ENCODE measurements around the gene PLD4. TPM values are rescaled to one million over a fixed set of nuclear protein-coding genes. Genes with fewer than 3 reads are reported as not detected.

PLD4 gene
- total and polyA plus RNA-seq, 3 donors from 2014 or later: 1.1 to 1.7 (median 1.2) TPM

DNA sequence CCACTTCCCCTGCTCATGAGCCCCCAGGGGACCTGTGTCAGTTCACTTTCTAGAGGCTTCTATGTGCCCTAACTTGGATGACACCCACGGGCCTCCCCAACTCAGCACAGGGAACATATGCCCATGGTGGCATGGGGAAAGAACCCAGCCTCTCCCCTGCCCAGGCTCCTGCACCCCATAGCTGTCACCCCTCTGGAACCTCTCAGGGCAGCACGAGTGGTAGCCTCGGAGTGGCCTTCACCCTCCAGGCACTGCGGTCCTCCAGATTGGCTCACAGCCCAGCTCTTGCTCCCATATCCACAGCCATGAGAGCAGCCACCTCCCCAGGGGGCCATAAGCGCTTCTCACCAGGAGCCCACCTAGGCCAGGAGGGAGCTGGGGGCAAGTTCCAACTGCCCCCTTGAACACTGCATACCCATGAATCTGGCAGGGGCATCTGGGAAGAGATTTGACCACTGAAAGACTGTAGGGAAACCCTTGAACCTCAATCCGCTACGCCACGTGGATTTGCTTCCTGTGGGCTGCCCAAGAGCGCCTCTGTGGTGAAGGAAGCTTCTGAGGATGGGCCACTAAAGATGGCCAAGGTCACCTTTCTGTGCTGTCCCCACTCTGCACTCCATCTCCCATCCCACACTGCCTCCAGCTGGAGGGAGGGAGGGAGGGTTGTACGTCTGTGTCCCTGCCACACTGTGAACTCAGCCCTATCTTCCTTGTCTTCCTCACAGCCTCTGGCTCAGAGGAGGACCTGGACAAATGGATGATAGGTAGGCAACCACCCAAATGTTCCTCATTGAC lies 11.9 kb downstream of the PLD4 start:
- TF ChIP-seq, protein P1, sequence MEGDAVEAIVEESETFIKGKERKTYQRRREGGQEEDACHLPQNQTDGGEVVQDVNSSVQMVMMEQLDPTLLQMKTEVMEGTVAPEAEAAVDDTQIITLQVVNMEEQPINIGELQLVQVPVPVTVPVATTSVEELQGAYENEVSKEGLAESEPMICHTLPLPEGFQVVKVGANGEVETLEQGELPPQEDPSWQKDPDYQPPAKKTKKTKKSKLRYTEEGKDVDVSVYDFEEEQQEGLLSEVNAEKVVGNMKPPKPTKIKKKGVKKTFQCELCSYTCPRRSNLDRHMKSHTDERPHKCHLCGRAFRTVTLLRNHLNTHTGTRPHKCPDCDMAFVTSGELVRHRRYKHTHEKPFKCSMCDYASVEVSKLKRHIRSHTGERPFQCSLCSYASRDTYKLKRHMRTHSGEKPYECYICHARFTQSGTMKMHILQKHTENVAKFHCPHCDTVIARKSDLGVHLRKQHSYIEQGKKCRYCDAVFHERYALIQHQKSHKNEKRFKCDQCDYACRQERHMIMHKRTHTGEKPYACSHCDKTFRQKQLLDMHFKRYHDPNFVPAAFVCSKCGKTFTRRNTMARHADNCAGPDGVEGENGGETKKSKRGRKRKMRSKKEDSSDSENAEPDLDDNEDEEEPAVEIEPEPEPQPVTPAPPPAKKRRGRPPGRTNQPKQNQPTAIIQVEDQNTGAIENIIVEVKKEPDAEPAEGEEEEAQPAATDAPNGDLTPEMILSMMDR (IDR thresholded peaks at IDR 0.05): no peak
- no peak for TF ChIP-seq POLR2A (IDR thresholded peaks at IDR 0.05)
- no peak for DNase-seq
- Histone ChIP-seq H3K27ac (no peak overlapping the region), H3K9me3 (no peaks in the 10 kb centered on the region), H3K36me3 (ENCODE audit: low read depth, missing control alignments) (no peaks in the 10 kb centered on the region), H3K4me1 (peaks cover 6% of the 10 kb centered on the region), H3K4me3 (no peak overlapping the region), H3K27me3 (no peaks in the 10 kb centered on the region)
- WGBS, 2 donors: 63 to 72% methylated on average over 6 to 10 of the region's 10 CpGs
- intact Hi-C loops (cut with DNase I; ENCODE audit: low total_unique reads): no loop called here

DNA sequence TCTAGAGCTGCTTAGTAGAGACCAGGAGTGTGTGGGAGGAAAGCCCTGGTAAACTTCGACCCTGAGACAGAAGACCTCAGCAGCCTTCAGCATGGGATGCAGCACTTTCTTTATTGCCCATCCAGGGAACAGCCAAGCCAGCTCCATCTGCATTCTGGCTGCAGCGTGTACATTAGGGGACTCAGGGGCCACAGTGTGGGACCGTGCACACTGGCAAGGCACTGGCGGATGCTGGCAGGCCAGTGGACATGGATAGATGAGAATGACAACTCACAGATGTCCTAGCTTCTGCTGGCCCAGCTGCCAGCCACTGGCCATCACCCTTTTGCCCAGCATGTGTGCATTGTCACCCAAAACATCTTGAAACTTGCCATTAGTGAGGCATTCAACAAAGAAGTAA lies 12.5 kb downstream of the PLD4 start:
- peaks cover 6% of the 10 kb centered on the region for H3K4me1 ChIP-seq
- no peaks in the 10 kb centered on the region for H3K9me3 ChIP-seq
- TF ChIP-seq, protein P1 (IDR thresholded peaks at IDR 0.05): no peak
- no peak for TF ChIP-seq POLR2A (IDR thresholded peaks at IDR 0.05)
- intact Hi-C loops (cut with DNase I; ENCODE audit: low total_unique reads): no loop called here
- no peaks in the 10 kb centered on the region for H3K27me3 ChIP-seq
- DNase-seq: no peak
- WGBS, 2 donors: 60 to 77% methylated on average over 1 to 4 of the region's 4 CpGs
- no peaks in the 10 kb centered on the region for H3K36me3 ChIP-seq (ENCODE audit: low read depth, missing control alignments)
- H3K27ac ChIP-seq: no peak overlapping the region
- no peak overlapping the region for H3K4me3 ChIP-seq

DNA sequence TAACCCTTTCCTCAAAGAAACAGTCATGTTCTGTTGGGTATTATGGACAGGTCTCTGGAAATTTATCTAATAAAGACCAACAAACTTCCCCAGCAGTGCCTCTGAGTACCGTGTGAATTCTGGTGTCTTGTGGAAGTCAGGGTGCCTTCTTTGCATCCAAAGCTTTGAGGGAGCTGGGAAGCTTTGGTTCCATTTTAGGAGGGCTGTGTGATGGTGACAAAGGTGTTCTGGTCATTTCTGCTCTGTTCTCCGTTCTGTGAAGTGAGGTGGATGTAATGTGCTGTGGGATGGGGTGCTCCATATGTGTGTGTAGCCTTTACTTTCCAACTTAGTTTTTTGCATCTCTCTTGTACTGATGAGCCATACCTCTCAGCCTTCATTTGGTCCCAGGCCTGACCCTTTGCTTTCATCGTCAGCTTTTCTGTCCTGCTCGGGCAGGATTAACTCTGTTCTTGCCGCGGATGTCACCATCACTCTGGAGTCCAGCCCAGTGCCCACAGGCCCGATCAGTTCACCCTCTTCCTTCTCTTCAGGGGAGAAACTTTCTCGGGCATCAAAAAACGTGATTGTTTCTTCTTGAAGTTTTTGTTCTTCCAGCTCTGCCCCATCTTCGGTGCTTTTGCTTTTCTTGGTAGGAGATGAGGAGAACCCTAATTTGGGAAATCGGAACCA lies 13.2 kb downstream of the PLD4 start:
- Histone ChIP-seq H3K27me3 (no peaks in the 10 kb centered on the region), H3K27ac (no peak overlapping the region), H3K9me3 (no peaks in the 10 kb centered on the region), H3K36me3 (ENCODE audit: low read depth, missing control alignments) (no peaks in the 10 kb centered on the region), H3K4me3 (no peak overlapping the region), H3K4me1 (peaks cover 1% of the 10 kb centered on the region)
- intact Hi-C loops (cut with DNase I; ENCODE audit: low total_unique reads): no loop called here
- TF ChIP-seq, protein P1 (IDR thresholded peaks at IDR 0.05): no peak
- no peak for TF ChIP-seq POLR2A (IDR thresholded peaks at IDR 0.05)
- WGBS, 2 donors: 83 to 86% methylated on average over 11 of the region's 11 CpGs
- no peak for DNase-seq

DNA sequence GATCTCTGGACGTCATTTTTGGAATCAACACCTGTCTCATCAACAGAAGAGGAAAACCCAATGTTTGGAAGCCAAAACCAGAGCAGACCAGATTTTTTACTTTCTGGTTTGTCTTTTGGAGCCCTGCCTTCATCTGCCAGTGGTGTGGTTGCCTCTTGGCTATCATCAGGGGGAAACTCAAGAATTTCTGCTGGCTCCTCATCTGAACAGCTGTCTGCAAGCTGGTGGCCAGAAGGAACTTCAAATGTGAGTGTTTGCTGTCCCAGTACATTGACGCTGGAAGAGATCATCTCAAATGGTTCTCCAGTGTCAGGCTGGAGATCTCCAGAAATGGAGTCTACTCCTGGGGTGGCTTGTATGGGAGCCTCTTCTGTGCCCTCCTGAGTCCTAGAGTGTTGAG lies 13.8 kb downstream of the PLD4 start:
- no peak for DNase-seq
- no peak for TF ChIP-seq POLR2A (IDR thresholded peaks at IDR 0.05)
- TF ChIP-seq, protein P1 (IDR thresholded peaks at IDR 0.05): no peak
- 87 to 89% methylated on average over 2 of the region's 2 CpGs for WGBS, 2 donors
- H3K4me1 ChIP-seq: no peaks in the 10 kb centered on the region
- no peak overlapping the region for H3K27ac ChIP-seq
- no peak overlapping the region for H3K4me3 ChIP-seq
- intact Hi-C loops (cut with DNase I; ENCODE audit: low total_unique reads): no loop called here
- H3K9me3 ChIP-seq: no peaks in the 10 kb centered on the region
- H3K36me3 ChIP-seq (ENCODE audit: low read depth, missing control alignments): no peaks in the 10 kb centered on the region
- no peaks in the 10 kb centered on the region for H3K27me3 ChIP-seq
